HG03558 (cell line): ENCODE data around the gene HSPB7.
"Not testable (repeated sequence)": the region's sequence is repeated elsewhere in the genome, so short reads cannot be mapped to it uniquely, and the experiment has no call there.

ENCODE experiments used
- ATAC-seq: cut with Tn5 transposase; IDR thresholded peaks from one replicate; pipeline ENCODE4 v1.9.1; 2021; ENCODE audit warnings: moderate number of reproducible peaks; ENCODE audit not compliant: unreplicated experiment; ENCODE audit errors: extremely low read depth

Gene HSPB7

DNA sequence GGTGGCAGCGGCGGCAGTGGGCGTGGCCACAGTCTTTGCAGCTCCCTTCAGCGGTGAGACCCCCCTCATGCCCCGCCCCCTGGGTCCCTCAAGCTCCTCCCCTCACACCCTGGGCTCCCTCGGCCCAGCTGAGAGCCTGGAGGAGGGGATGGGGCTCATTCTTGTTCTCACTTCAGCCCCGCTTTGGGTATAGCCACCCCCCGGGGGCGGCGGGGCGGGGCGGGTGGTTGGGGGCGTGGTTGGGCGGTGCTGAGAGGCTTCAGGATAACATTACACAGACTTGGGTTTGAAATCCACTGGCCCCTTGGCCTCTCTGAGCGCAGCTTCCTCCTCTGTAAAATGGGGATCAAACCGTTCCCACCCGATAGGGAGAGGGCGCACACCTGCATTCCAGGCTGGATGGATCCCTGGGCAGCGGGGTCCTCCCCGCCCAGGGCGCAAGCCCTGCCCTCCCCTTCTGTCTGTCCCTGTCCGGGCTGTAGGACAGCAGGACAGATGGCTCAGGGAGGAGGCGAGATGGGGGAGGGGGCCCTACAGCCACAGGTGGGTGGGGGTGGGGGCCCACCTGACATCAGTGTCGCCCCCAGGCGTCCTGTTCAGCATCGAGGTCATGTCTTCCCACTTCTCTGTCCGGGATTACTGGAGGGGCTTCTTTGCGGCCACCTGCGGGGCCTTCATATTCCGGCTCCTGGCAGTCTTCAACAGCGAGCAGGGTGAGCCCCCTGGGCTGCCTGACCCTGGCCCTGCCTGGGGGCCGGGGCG lies 9.1 kb upstream of the HSPB7 start:
- ATAC-seq, result no peak

DNA sequence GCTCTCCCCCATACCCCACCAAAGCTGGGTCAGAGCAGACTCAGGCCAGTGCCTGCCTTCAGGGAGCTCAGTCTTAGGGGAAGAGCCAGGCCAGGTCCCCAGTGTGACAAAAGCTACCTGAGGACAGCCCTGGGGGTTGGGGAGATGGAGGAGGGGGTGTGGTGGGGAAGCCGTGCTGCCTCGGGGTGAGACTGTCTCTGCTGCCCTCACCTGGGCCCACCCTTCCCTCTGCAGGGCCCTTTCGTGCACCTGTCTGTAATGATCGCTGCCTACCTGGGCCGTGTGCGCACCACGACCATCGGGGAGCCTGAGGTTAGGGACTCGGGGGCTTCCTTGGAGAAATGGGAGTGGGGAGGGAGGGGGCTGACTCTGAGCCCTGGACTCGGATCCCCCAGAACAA lies 8.5 kb upstream of the HSPB7 start:
- not testable (repeated sequence) for ATAC-seq

DNA sequence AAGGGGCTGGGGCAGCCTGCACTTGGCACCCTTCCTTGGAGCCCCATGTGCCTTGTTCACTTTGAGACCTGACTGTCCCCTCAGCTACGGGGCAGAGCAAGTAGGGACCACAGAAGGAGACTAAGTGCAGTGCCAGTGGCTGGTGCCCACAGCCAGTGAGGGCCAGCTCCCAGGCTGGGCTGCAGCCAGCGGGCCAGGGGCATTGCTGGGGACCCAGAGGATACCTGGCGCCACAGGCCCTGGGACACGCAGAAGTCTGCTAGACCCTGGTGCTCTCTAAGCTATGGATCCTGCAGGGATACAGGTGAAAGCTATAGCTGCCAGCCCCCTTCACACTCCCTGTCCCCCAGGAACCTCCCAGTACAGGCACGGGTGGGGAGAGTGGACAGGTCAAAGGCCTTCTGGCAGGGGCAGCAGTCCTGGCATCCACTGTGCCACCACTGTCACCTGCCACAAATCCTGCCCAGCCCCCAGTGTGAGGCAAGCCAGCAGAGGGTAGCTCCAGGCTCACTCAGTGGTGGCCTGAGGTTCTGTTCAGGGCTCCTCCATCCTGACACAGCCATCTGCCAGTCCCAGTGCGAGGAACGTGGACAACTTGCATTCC lies 5.3 kb upstream of the HSPB7 start:
- no peak for ATAC-seq

DNA sequence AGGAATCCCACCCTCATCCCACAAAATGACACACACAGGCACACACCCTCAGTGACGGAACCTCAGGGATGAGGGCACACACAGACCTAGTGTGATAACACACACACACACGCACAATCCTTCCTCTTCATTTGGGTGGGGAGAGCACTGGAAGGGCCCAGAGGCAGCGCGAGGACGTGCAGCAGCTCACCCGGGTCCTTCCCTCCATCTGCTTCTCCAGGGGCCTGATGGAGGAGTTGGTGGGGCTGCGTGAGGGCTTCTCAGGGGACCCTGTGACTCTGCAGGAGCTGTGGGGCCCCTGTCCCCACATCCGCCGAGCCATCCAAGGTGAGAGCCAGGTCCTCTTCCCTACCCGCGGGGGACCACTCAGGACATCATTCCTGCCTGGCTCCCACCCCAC lies 4.5 kb upstream of the HSPB7 start:
- ATAC-seq, result no peak

DNA sequence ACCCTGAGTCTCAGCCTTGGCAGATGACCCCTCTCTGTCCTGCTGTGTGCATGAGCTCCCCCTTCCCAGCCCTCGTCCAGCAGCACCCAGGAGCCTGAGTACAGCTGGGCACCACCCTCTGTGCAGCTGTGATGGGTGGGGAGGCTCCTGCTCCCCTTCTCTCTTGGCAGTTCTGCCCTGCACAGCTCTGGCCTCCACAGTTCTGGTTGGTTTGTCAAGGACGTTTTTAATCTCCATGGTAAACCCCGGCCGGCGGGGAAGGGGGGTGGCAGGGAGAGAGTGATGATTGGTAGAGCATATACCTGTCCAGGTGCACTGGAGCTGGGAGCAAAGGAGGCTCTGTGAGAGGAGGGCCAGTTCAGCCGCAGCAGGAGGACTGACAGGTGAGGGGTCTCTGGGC lies 3.8 kb upstream of the HSPB7 start, which contains the start of gene CLCNKA:
CLCNKA (plus strand) TSS at position 356 of the 400 bp plus-strand sequence. CDS start 584 bp downstream, outside the sequence.
- ATAC-seq, result no peak

DNA sequence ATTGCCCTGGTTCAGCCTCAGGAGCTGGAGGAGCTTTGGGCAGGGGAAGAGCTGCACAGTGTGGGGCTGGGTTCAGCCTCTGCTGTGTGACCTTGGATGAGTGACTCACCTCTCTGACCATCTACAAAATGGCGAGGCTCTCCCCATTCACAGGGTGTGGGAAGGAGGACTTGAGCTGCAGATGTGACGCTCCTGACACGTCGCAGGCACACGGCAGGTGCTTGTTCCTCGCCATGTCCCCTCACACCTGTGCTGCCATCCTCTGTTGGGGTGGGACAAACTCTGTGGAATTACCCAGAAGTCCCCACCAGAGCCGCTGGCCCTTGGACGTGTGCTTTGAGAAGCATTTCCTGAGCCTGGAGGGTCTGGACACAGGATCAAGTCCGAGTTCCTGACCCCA lies 3.0 kb upstream of the HSPB7 start:
- ATAC-seq, result not testable (repeated sequence)

DNA sequence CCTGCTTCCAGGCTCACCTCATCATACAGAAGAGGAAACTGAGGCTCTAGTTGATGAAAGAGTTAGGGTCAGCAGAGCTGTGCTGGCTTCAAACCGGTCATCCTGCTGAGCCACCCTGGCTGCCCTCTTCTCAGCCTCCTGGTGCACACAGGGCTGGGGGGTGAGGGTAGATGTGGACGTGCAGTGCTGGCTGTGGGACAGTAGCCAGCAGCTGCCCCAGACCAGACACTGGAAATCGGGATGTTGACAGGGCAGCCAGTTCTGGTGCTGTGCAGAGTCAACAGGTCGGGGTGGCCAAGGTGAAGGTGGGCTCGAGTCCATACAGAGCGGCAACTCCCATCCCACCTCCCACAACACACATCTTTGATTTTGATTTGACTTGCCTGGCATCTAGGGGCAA lies 2.5 kb upstream of the HSPB7 start:
- ATAC-seq, result no peak

DNA sequence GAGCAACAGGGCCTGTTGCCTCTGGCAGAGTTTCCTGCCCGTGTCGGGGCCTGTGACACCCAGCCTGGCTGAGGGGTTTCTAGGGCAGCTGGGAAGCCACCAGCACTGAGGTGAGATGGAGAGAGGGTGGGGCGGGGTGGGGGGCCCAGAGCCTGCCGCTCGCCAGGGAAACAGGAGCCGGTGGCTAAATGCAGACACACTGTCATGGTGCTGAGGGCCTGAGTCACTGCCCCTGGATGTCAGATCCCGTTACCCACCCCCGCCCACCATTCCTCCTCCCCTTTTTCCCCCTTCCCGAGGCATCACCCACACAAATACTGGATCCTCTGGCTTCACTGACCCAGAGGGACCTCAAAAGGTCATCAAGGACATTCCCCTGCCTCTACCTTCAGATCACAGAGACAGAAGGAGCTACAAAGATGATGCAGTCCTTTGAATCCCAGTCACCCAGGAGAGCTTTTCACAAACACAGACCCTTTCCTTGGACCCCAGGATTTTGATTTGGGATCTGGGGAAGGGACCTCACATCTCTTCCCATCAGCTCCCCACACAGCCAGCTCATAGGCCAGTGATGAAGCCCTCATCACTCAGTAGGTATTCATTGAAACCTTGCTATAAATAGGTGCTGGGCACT lies 1.9 kb upstream of the HSPB7 start:
- ATAC-seq, result no peak

DNA sequence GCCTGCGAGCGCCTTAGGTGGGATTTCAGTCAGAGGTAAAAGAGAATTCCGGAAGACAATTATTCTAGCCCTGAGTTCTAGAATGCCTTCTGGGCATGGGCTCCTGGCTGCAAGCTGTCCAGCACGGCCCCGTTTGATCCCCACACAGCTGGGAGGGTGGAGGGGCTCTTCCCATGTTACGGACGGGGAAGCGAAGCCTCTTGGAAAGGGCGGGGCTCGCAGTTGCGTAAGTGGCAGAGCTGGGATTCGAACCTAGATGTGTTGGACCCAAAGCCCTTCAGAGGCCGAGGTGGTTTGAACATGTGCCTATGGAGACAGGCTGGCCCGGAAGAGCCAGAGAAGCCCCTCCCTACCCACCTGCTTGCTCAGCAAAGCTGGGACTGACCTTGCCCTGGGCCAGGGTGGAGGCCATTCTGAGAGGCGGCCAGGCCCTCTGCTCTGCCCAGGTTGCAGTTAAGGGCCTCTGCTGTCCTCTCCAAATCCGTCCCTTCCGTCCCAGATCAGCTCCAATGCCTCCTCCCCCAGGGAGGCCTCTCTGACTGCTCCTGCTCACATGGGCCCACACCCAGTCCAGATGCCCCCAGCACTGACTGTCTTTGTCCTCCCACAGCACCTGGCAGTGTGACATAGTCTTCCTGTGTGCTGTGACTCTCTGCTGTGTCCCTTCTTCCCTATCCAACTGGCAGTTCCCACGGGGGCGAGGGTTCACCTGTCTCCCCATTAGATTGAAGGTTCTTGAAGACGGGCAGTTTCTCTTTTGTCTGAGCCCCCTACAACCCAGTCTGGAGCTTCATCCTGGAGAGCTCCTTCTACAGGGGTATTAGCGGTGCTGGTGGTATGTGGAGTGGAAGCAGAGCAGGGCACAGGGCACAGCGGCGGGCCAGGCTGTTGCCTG lies 1.2 kb upstream of the HSPB7 start:
- ATAC-seq, result no peak

DNA sequence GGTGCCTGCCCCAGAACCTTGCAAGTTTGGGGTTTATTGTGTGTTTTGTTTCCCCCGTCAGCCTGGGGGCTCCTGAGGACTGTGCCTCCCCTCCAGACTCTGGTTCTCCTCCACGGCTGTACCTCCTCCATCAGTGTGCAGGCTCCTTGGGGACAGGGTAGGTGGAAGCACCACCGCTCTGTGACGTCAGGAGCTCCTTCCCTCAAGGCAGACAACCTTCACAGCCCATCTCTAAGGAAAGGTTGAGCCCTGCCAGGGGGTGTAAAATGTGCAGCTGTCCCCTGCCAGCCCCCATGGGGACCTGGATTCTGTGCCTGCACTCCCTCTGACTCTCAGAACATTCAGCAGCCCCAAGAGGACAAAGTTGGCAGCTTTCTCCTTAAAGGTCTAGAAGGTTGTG lies 465 bp upstream of the HSPB7 start:
- ATAC-seq, result no peak

DNA sequence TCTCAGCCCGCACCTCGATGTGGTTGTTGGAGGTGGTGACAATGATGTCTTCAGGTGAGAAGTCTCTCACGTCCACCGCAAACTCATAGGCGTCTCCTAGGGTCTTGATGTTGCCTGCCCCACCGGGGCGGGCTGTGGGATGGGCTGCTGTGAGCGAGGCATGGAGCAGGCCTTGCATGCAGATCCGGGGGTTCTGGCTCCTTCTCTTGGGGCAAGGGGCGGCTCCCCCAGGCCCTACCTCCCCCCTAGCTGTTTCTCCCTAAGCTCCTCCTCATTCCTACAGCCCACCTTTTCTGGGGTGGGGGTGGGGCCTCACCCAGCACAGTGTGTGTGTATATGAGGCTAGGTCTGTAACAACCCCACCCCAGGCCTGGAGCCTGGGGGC lies 775 bp downstream of the HSPB7 start:
- ATAC-seq, result no peak

DNA sequence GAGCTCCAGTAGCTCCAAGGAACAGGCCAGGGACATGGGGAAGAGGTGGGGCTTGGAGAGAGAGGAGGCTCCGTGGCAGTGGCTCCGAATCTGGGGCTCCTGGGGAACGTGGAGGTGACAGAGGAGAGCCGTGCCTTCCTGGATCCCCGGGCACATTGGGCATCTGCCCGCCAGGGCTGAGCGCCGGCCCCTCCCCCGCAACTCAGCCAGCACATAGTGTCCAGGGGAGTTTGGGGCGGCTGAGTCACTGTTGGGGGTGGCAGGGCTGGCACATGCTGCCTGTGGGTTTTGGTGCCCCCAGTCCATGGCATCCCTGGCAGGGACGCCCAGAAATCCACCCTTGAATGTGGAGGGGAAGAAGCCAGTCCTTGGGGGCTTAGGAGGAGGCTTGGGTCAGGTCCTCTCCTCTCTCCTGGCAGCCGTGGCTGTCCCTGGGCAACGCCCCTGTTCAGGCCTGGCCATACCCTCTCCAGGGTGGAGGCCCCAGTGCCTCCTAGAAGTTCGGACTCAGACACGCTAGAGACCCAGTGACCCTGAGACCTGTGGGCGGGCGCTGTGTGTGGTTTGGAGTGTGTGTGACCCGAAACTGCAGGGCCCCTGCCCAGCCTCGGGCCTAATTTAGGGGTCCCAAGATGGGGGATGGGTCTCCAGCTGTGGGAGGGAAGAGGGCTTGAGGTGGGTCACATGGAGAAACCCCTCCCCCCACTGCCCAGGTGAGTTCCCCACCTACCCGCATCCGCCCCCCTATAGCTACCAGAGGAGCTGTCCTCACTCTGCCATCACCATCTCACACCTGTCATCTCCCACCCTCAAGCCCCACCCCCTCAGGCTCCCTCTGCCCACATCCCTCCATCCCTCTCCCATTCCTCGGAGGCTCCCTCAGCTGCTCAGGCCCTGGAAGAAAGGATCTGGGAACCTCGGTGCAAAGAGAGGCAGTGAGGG lies 1.6 kb downstream of the HSPB7 start:
- no peak for ATAC-seq

DNA sequence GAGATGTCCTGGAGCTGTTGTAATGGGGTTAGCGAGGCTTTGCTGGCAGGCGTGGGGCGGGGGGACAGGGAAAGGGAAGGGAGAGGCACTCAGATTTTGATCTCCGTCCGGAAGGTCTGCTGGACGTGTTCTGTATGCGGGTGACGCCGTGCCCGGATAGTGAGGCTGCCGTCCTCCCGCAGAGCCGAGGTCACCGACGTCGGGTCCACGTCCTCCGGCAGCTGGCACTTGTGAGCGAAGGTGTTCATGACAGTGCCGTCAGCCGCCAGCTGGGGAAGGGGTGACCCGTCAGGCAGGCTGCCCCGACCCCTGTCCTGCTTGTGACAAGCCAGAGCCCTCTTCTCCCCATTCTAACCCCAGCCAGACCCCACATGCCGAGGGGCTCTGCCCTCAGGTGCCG lies 2.4 kb downstream of the HSPB7 start:
- no peak for ATAC-seq

DNA sequence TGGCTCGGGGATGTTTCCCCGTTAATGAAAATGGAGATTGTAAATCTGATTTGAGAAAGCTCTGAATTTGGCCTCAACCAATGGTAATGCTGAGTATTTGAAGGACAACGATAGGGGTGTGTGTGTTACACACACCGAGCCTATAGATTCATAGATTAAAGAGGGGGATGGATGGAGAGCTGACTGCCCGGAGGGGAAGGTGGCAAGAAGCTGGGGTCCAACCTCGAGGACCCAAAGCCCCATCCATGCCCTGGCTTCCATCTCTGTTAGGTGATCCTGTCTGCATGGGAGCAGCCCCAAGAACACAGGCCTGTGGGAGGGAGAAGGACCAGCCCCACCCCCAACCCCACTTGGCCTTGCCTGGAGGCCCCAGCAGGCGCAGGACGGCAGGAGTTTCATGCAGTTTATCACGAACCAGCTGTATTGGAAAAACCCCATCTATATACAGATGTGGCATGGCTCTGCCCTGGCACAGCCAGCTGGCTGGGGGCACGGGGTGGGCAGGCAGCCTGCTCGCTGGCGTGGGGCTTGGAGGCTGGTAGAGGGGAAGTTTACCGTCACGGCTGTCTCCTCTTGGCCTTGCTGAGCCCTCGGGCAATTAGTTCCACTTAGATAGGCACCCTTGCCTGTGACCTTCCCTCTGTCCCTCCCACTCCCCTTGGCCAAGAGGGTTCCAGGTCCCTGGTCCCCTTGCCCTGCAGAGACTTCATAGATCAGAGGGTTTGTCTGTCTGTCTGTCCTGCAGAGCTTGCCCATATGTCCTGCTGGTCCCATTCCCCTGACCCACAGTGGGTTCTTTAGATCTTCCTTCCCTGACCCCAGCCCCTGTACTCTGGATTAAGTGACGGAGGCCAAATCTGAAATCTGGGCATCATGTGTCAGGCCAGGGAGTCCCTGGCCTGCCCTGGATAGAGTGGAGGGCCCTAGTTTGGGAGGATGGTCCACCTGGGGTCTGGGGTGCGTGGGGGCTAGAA lies 3.0 kb downstream of the HSPB7 start:
- ATAC-seq, result no peak

DNA sequence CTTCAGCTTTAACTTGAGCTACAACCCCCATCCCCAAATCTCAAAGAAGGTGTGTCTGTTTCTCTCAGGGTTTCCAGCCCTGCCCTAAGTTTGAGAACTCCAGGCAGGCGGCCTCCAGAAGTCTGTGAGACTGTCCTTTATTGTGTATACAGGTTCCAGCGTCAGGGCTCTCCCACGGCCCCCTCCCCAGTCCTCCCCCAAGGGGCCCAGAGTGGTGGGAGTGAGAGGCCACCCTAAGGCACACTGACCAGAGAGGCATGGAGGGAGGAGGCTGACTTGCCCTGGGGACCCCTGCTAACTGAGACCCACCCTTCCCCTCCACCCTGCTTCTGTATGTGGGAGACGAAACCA lies 4.0 kb downstream of the HSPB7 start:
- no peak for ATAC-seq

DNA sequence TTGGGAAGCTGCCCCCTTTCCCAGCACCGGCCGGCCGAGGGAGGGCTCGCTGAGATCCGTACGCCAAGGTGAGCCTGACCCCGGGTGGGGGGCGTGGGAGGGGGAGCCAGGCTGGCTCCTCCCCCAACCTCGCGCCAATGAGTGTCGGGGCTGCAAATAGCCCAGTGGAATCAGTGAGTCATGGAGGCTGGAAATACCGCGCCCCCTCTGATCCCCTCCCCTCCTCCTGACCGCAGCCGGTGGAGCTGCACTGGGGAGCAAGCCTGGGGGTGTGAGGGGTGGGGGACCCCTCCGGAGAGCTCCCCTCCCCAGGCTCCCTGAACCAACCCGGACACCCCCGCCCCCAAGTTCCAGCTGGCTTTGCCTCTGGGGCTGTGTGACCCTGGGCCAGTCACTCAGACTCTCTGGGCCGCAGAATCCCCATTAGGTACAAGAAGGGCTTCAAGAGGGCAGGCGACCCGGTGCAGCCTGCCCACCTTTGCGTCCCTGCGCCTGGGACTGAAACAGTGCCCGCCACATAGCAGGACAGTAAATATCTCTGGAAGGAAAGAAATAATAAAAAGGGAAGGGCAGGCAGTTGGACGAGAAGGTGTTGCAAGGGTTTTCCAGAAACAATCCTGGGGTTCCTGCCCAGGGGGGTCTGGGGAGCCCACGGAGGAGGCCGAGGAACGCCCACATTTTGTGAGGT lies 4.5 kb downstream of the HSPB7 start:
- ATAC-seq, result no peak

DNA sequence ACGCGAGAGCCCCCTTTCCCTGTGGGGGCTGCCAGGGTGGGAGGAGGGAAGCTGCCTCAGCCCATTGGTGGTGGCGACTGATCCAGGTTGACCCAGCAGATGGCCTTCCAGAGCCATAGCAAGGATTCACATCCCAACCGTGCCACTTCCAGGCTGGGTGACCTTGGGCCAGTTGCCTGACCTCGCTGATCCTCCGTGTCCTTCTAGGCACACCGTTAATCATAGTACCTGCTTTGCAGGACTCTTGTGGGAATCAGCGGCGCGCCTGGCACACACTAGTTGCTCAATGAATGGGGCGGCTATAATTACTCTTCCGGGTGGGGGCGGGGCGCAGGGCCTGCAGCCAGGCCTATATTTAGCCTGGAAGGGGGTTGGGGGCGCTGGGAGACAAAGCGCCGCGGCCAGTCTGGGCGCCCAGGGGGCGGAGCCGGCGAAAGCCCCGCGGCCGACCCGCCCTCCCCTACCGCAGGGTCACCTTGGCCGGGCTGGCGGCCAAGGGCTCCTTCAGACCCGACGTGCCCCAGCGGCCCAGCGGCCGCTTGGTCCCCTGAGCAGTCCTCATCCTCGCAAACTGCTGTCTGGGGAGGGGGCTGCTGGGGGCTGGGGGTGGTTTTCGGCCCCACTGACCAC lies 5.1 kb downstream of the HSPB7 start:
- ATAC-seq, result no peak
